C1 segment of cervical spinal cord (tissue), 14 donors: ENCODE measurements around the gene MREG.
"Not testable (repeated sequence)": the region's sequence is repeated elsewhere in the genome, so short reads cannot be mapped to it uniquely, and the experiment has no call there.

Experiments used
- DNase-seq, 14 donors: peaks; one replicate each; lab custom pipeline; 2025; lab: John Stamatoyannopoulos, UW

The MREG gene

DNA sequence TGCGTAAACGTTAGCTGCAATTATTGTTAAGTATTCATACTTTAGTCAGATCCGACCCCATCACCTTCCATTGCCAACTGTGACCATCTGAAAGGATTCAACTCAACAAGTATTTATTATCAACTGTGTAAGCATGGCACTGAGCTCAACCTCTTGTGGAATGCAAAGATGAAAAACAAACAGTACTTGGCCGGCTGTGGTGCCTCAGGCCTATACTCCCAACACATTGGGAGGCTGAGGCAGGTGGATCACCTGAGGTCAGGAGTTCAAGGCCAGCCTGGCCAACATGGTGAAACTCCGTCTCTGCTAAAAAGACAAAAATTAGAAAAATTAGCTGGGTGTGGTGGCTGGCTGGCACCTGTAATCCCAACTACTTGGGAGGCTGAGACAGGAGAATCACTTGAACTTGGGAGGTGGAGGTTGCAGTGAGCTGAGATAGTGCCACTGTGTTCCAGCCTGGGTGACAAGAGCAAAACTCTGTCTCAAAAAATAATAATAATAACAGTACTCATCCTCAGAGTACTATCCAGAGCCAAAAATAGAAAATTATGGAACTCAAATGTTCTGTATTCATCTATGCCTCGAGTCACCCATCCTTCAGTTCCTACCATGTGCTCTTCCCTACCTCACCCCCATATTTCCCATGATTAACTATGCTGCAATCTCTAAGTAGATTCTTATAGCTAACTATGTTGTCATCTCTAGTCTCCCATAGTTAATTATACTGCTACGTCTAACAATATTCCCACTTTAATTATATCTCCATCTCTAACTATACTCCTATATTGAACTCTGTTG, 8.6 kb upstream of the MREG start:
- no peak for DNase-seq

- DNase-seq = no peak
Observed at GRCh38 chr2:216018709-216019108, 5.4 kb upstream of the MREG start.

DNA sequence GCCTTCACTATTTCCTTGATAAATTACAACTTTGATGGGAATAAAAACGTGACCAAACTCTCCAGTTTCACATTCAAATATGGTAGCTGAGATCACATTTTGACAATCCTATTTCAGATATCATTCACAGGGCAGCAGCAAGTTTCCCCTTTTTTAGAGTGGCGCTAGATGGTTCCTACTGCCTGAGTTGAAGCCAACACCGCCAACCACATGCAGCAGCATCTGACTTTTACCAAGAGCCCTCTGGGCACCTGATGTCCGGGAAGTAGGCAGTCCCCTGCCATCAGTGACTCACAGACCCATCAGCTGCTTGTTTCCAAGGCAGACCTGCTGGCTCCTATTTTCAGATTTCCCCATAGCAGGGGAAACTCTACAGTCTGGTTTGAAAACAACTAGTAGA, 4.0 kb upstream of the MREG start:
- DNase-seq = peak in 2 of 14 donors; percentile 48 to 56

GRCh38 chr2:216016581-216016980, 3.2 kb upstream of the MREG start:
- no peak for DNase-seq

DNA sequence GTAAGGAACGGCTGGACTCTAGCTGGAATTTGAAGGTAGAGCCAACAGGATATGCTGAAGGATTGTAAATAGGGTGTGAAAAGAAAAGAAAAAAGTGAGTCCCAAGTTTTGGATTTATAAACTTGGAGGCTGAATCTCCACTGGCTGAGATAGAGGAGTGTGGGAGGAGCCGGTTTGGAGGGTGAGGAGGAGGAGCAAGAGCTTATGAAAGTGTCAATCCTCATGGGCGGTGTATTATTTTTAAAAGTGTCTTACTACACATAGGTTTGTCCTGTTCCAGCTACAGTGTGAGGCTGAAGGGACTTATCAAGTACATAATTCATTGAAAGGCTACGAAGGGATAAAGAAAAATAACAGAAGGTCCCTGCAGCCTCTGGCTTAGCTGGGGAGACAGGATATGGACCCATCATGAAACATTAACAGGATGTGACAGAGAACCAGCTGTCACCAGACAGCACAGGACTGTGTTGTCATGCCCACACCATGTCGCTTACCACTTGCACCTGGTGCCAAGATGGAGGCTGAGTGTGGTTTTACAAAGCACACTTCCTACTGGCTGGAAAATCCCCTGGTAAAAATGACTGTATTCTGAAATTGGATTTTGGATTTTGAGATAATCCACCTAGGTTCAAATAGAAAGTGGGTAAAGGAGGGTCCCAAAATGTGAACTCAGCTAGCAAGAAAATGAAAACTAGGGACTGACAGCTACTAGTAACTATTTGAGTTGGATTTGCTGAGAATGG, 2.5 kb upstream of the MREG start:
- peak in 1 of 14 donors; percentile 89 for DNase-seq

- no peak for DNase-seq
Observed at GRCh38 chr2:216014986-216015385, 1.6 kb upstream of the MREG start.

DNA sequence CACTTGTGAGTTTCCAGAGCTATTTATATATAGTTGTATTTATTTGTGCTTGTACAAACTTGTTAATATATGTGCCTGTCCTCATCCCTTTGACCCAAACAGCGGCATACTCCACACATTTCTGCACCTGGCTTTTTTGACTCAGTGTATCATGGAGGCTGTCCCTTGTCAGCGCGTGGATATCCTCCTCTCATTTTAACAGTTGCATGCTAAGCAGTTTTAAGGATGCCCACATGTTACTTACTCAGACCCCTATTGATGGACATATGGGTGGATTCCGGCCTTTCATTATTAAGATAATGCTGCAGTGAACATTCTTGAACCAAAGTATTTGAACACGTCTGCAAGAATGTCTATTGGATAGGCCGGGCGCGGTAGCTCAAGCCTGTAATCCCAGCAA, 655 bp upstream of the MREG start:
- DNase-seq = peak in 1 of 14 donors; percentile 6

GRCh38 chr2:216012830-216013079, 596 bp downstream of the MREG start:
- DNase-seq = peak in 1 of 14 donors; percentile 52

GRCh38 chr2:216012133-216012829, 1.1 kb downstream of the MREG start:
- DNase-seq = peak in 1 of 14 donors; percentile 74

- DNase-seq = not testable (repeated sequence)
Observed at GRCh38 chr2:216009215-216009614, 4.1 kb downstream of the MREG start.

GRCh38 chr2:216008387-216008786, 5.0 kb downstream of the MREG start:
- DNase-seq = no peak

- peak in 6 of 14 donors; percentile 3 to 91 (median 20) for DNase-seq
Observed at GRCh38 chr2:216006164-216006663, 7.1 kb downstream of the MREG start.

DNA sequence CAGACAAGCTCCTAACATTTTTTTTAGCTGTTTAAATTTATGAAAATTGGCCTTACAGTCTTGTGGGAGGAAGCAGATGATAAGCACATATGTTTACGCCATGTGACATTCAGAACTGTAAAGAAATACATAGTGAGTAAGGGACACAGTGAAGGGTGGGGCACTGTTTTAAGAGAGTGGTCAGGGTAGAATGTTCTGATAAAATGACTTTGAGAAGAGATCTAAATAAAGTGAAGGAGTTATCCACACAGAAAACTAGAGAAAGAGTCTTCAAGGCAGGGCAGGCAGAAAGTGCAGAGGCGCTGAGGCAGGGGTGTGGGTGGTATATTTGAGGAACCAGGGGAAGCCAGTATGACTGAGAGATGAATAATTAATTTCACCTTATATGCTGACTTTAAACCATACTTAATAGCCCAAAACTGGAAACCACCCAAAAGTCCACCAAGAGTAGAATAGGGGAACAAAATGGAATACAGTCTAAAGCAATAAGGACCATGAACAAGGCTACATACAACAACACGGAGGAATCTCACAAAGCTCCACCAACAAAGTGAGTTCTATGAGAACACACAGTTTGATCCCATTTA, 8.6 kb downstream of the MREG start:
- no peak for DNase-seq

DNA sequence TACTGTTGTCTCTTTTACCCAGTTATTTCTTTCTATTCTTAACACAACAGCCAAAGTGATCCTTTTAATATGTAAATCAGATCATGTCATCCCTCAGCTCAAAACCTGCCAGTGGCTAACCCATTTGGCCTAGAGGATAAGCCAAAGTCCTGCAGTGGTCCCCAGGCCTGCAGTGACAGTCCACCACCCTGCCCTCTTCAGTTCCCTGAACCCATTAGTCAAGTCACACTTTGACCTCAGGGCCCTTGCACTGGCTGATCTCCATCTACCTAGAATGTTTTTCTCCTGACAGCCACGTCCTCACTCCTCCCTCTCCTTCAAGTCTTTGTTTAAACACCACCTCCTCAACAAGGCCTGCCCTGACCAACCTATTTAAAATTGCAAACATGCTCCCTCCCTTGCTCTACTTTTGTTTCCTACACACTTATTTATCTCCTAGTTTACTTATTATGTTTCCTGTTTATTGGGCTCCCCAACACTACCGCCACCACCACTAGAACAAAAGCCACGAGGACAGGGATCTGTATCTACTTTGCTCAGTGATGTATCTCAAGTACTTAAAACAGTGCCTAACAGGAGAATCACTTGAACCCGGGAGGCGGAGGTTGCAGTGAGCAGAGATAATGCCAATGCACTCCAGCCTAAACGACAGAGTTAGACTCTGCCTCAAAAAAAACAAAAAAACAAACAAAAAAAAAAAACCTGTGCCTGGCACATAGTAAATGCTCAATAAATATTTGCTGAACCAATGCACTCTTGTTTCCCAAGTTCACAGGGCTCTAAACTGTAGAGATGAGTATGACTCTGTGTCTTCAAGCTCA, 9.3 kb downstream of the MREG start:
- DNase-seq = no peak

DNA sequence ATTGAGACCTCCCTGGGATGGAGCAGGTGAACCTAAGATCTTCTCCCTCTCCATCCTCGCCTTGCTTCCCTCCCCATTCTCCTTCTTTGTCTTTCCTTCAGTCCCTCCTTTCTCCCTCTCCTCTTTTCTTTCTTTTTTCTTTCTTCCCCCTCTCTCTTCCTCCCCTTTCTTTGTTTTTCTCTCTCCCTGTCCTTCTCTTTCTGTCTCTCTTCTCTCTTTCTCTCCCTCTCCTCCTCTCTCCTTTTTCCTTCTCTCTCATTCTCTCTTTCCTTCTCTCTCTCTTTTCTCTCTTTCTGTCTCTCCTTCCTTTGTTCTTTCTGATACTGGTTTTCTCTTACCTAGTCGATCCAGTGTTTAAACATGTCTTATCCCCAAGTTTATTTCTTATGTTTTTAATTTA, 10.7 kb downstream of the MREG start:
- no peak for DNase-seq

DNA sequence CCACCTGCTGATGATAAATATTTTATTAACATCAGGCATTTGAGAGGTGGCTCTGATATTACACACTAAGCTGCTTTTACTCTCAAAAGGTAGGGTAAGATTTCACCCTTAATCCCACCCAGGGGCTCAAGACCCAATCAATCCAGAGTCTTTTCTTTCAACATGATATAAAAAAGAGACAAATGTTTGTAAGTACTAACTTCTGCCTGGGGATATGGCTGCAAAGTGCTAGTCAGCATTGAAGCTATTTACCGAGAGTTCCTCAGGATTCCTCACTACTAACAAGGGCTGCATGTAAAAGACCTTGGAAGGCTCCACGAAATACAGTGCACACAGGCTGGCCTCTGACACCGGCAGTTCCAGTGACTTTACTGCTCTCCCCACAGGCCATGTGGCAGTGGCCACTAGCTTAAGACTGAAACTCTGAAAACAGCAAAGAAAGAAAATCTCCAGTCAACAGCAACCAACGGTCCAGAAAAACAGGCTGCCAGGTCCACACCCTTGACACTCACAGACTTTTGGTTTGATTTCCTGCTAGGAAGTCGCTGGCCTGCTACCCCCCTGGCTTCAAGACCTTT, 11.2 kb downstream of the MREG start:
- peak in 1 of 14 donors; percentile 10 for DNase-seq

GRCh38 chr2:216001216-216002100, 11.9 kb downstream of the MREG start:
- peak in 1 of 14 donors; percentile 62 for DNase-seq

DNA sequence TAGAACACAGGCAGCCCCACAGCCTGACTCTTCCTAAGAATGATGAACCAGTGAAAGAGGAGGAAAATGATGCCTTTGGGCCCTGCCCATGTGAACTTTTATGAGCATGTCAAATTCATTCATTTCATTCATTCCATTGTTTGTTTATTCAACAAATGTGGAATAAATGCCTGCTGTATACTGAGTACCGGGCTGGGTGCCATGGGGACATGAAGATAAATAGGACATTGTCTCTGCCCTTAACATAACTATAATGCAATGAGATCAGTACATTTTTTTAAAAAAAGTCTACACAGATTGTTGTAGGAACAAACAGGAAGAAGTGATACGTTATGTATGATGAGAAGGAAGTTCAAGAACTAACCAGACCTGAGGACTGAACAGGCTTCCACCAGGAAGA, 14.7 kb downstream of the MREG start:
- peak in 1 of 14 donors; percentile 15 for DNase-seq

DNA sequence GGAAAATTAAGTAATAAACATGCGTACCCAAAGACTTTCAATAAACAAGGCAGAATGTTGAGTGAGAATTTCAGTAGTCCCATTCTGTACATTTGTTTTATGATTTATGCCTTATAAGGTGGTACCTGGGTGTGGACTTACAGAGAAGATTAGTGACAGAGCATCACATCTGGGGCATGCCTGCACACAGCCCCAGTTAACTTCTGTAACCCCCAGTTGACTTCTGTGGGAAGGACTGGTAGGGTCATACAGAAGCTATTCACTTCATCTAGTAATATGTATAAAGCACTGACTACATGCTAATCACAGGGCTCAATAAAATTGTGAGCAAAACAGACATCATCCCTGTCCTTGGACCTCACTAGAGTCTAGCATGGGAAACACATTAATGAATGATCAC, 16.1 kb downstream of the MREG start:
- no peak for DNase-seq

- no peak for DNase-seq
Observed at GRCh38 chr2:215994911-215995310, 18.4 kb downstream of the MREG start.
